ENCODE measurements around the gene TEX51.

Gene TEX51

GRCh38 chr2:126909366-126909765 is 10.7 kb downstream of the TEX51 start:
- Histone ChIP-seq H3K27ac (ENCODE audit: extremely low read depth, low read depth, low read length) (no peak overlapping the region), H3K9me3 (ENCODE audit: control insufficient read depth, insufficient read depth, low read depth, low read length) (no peaks in the 10 kb centered on the region), H3K4me1 (ENCODE audit: control insufficient read depth, insufficient read depth, low read length) (no peaks in the 10 kb centered on the region), H3K4me3 (ENCODE audit: low read depth, low read length) (no peak overlapping the region), H3K36me3 (ENCODE audit: control insufficient read depth in 2 of 2, insufficient read depth in 1 of 2, low read length in 2 of 2) (no peaks in the 10 kb centered on the region)
- ChIA-PET CTCF (no interaction called here), POLR2A (no interaction called here)
- TF ChIP-seq ZNF121 (tag by site-specific recombination; IDR thresholded peaks at IDR 0.05): no peak
- no peak for TF ChIP-seq ZBTB7A (tag by site-specific recombination; IDR thresholded peaks at IDR 0.05; ENCODE audit: low read depth)
- TF ChIP-seq BCL11A (tag by site-specific recombination; IDR thresholded peaks at IDR 0.05; ENCODE audit: low read depth): no peak
- TF ChIP-seq ZBTB44 (tag by site-specific recombination; IDR thresholded peaks at IDR 0.05): no peak
- TF ChIP-seq KLF8 (tag by site-specific recombination; IDR thresholded peaks at IDR 0.05): no peak
- TF ChIP-seq ZBTB1 (tag by site-specific recombination; IDR thresholded peaks at IDR 0.05): no peak
- no peak for TF ChIP-seq ZNF530 (tag by site-specific recombination; IDR thresholded peaks at IDR 0.05; ENCODE audit: low read depth)
- no peak for TF ChIP-seq FEZF1 (tag by site-specific recombination; IDR thresholded peaks at IDR 0.05)
- TF ChIP-seq EGR2 (tag by site-specific recombination; IDR thresholded peaks at IDR 0.05; ENCODE audit: low read depth): no peak
- TF ChIP-seq ZNF146 (tag by site-specific recombination; IDR thresholded peaks at IDR 0.05): no peak
- TF ChIP-seq ZNF24 (tag by site-specific recombination; IDR thresholded peaks at IDR 0.05): no peak

- Histone ChIP-seq H3K4me1 (ENCODE audit: control insufficient read depth, insufficient read depth, low read length) (no peaks in the 10 kb centered on the region), H3K9me3 (ENCODE audit: control insufficient read depth, insufficient read depth, low read depth, low read length) (no peaks in the 10 kb centered on the region), H3K4me3 (ENCODE audit: low read depth, low read length) (no peak overlapping the region), H3K36me3 (ENCODE audit: control insufficient read depth in 2 of 2, insufficient read depth in 1 of 2, low read length in 2 of 2) (no peaks in the 10 kb centered on the region), H3K27ac (ENCODE audit: extremely low read depth, low read depth, low read length) (no peak overlapping the region)
- ChIA-PET CTCF (no interaction called here), POLR2A (no interaction called here)
- TF ChIP-seq, protein P1, sequence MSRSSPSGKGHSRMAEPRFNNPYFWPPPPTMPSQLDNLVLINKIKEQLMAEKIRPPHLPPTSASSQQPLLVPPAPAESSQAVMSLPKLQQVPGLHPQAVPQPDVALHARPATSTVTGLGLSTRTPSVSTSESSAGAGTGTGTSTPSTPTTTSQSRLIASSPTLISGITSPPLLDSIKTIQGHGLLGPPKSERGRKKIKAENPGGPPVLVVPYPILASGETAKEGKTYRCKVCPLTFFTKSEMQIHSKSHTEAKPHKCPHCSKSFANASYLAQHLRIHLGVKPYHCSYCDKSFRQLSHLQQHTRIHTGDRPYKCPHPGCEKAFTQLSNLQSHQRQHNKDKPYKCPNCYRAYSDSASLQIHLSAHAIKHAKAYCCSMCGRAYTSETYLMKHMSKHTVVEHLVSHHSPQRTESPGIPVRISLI (tag by site-specific recombination; IDR thresholded peaks at IDR 0.05): no peak
- TF ChIP-seq GLIS2 (tag by site-specific recombination; IDR thresholded peaks at IDR 0.05) (no peak), ZFP41 (tag by site-specific recombination; IDR thresholded peaks at IDR 0.05; ENCODE audit: borderline replicate concordance) (no peak)
These were observed 11.1 kb downstream of the TEX51 start for GRCh38 chr2:126909781-126910180.

- no peak overlapping the region for H3K4me3 ChIP-seq (ENCODE audit: low read depth, low read length)
- H3K9me3 ChIP-seq (ENCODE audit: control insufficient read depth, insufficient read depth, low read depth, low read length): no peaks in the 10 kb centered on the region
- no peak overlapping the region for H3K27ac ChIP-seq (ENCODE audit: extremely low read depth, low read depth, low read length)
- ChIA-PET POLR2A (no interaction called here), CTCF (interaction anchor here (0.7 to 1.2 kb wide), 2 partner anchors 25 to 429 kb away, joined by 3 read pairs; no protein-coding TSS in a partner anchor)
- H3K4me1 ChIP-seq (ENCODE audit: control insufficient read depth, insufficient read depth, low read length): no peaks in the 10 kb centered on the region
- no peaks in the 10 kb centered on the region for H3K36me3 ChIP-seq (ENCODE audit: control insufficient read depth in 2 of 2, insufficient read depth in 1 of 2, low read length in 2 of 2)
- TF ChIP-seq ZBTB26 (tag by site-specific recombination; optimal IDR thresholded peaks at IDR 0.05) (no peak), ZNF544 (tag by site-specific recombination; IDR thresholded peaks at IDR 0.05) (no peak), GLIS1 (tag by site-specific recombination; IDR thresholded peaks at IDR 0.05) (no peak), ZNF518A (tag by site-specific recombination; conservative IDR thresholded peaks at IDR 0.05; ENCODE audit: low read depth) (no peak), REST (tag by site-specific recombination; IDR thresholded peaks at IDR 0.05) (no peak), ZNF354C (tag by site-specific recombination; IDR thresholded peaks at IDR 0.05; ENCODE audit: borderline replicate concordance, low read depth) (no peak), ZNF146 (tag by site-specific recombination; IDR thresholded peaks at IDR 0.05) (no peak)
These were observed 11.9 kb downstream of the TEX51 start for GRCh38 chr2:126910637-126911036.

Data from HEK293 (cell line).